Ascending aorta (tissue), 2 donors: Measurements from ENCODE around the gene TH. TPM values are rescaled to one million over a fixed set of nuclear protein-coding genes. Genes with fewer than 3 reads are reported as not detected.

Source experiments
- DNase-seq, 2 donors: peaks; one replicate each; pipeline ENCODE4 v3.0.0-alpha.2; 2019; ENCODE audit warnings: low spot score in 2 of 2
- H3K27ac ChIP-seq, 2 donors: fragments of 200-600 bp; sonication (generic); one replicate each; pipeline ENCODE4 v1.5.1; 2016 to 2017; ENCODE audit warnings: mild to moderate bottlenecking in 1 of 2
- H3K27me3 ChIP-seq: fragments of 200-600 bp; sonication (generic); one replicate; pipeline ENCODE4 v1.5.1; 2017
- H3K36me3 ChIP-seq, 2 donors: fragments of 200-600 bp; sonication (generic); one replicate each; pipeline ENCODE4 v1.5.1; 2016
- H3K4me1 ChIP-seq, 2 donors: fragments of 200-600 bp; sonication (generic); one replicate each; pipeline ENCODE4 v1.5.1; 2016 to 2017; ENCODE audit warnings: mild to moderate bottlenecking in 1 of 2
- H3K4me3 ChIP-seq, 2 donors: fragments of 200-600 bp; sonication (generic); one replicate each; pipeline ENCODE4 v1.5.1; 2016 to 2017; ENCODE audit warnings: mild to moderate bottlenecking in 1 of 2
- H3K9me3 ChIP-seq, 2 donors: fragments of 200-600 bp; sonication (generic); one replicate each; pipeline ENCODE4 v1.5.1; 2016
- CTCF ChIP-seq, 3 experiments: fragments of 200-600 bp in 2 of 3; fragments of 450-650 bp in 1 of 3; sonication (generic) in 2 of 3; IDR thresholded peaks; one replicate each; pipeline ENCODE4 v1.5.1; 2016 to 2019; ENCODE audit warnings: antibody characterized with exemption in 3 of 3, mild to moderate bottlenecking in 1 of 3, moderate library complexity in 1 of 3
- intact Hi-C: fragments of 100-400 bp; cut with DNase I; formaldehyde crosslinking; loops from one replicate; pipeline ENCODE4 v1.15.1; 2023
- total RNA-seq: library from RNA; depleted of rRNA; stranded (reverse); fragments of >200 nt; gene quantifications from one replicate; pipeline ENCODE4 v1.1.0, GENCODE V29; 2016

TH gene
- total RNA-seq, 1 donor from 2014 or later, result not detected

GRCh38 chr11:2191883-2192282, 20.3 kb upstream of the TH start:
- DNase-seq, result no peak
- H3K4me1 ChIP-seq, result no peaks in the 10 kb centered on the region
- H3K4me3 ChIP-seq, result no peak overlapping the region
- TF ChIP-seq CTCF (IDR thresholded peaks at IDR 0.05), result no peak
- no peaks in the 10 kb centered on the region for H3K9me3 ChIP-seq
- intact Hi-C loops, result no loop called here
- no peaks in the 10 kb centered on the region for H3K27me3 ChIP-seq
- H3K27ac ChIP-seq, result no peak overlapping the region
- no peaks in the 10 kb centered on the region for H3K36me3 ChIP-seq

- intact Hi-C loops, result no loop called here
Measured at GRCh38 chr11:2190657-2191471, 19.2 kb upstream of the TH start.

GRCh38 chr11:2189938-2190656, 18.5 kb upstream of the TH start:
- Histone ChIP-seq H3K36me3 (no peaks in the 10 kb centered on the region), H3K4me3 (no peak overlapping the region), H3K9me3 (no peaks in the 10 kb centered on the region), H3K27ac (no peak overlapping the region), H3K4me1 (no peaks in the 10 kb centered on the region), H3K27me3 (no peaks in the 10 kb centered on the region)
- intact Hi-C loops, result no loop called here
- no peak for TF ChIP-seq CTCF (IDR thresholded peaks at IDR 0.05)
- DNase-seq, result no peak

More at GRCh38 chr11:2190657-2191471, 19.2 kb upstream of the TH start:
- Histone ChIP-seq H3K27me3 (no peaks in the 10 kb centered on the region), H3K4me1 (no peaks in the 10 kb centered on the region), H3K4me3 (no peak overlapping the region), H3K36me3 (no peaks in the 10 kb centered on the region), H3K9me3 (no peaks in the 10 kb centered on the region), H3K27ac (no peak overlapping the region)
- TF ChIP-seq CTCF (IDR thresholded peaks at IDR 0.05), result no peak
- no peak for DNase-seq

GRCh38 chr11:2188745-2189144, 17.1 kb upstream of the TH start:
- Histone ChIP-seq H3K4me3 (no peak overlapping the region), H3K4me1 (no peaks in the 10 kb centered on the region), H3K27ac (no peak overlapping the region), H3K36me3 (no peaks in the 10 kb centered on the region), H3K9me3 (no peaks in the 10 kb centered on the region), H3K27me3 (no peaks in the 10 kb centered on the region)
- intact Hi-C loops, result no loop called here
- DNase-seq, result no peak
- no peak for TF ChIP-seq CTCF (IDR thresholded peaks at IDR 0.05)

GRCh38 chr11:2187280-2187707, 15.7 kb upstream of the TH start:
- intact Hi-C loops, result no loop called here
- no peak overlapping the region for H3K4me3 ChIP-seq

More at GRCh38 chr11:2187280-2187707, 15.7 kb upstream of the TH start:
- Histone ChIP-seq H3K9me3 (no peaks in the 10 kb centered on the region), H3K36me3 (no peaks in the 10 kb centered on the region), H3K27me3 (no peaks in the 10 kb centered on the region), H3K4me1 (no peaks in the 10 kb centered on the region), H3K27ac (no peak overlapping the region)
- TF ChIP-seq CTCF (IDR thresholded peaks at IDR 0.05), result no peak
- no peak for DNase-seq
